HEK293T (cell line): ENCODE measurements around the gene ARHGEF25.

ENCODE experiments used
- CTCF ChIA-PET: fragments of 350-600 bp; formaldehyde crosslinking; extraction: SDS; loops from one replicate; lab custom pipeline; 2021; ENCODE audit warnings: antibody characterized with exemption, inconsistent platforms; lab: Yijun Ruan, JAX
- POLR2A ChIA-PET: fragments of 350-600 bp; formaldehyde crosslinking; extraction: SDS; loops from one replicate; lab custom pipeline; 2020; ENCODE audit warnings: antibody characterized with exemption, inconsistent platforms; lab: Yijun Ruan, JAX
- DNase-seq: peaks from one replicate; pipeline ENCODE4 v3.0.0; 2012; ENCODE audit warnings: mixed read lengths; ENCODE audit errors: extremely low spot score
- ARNT ChIP-seq: fragments of 450-650 bp; IDR thresholded peaks from 2 replicates; pipeline ENCODE4 v1.6.1; 2017; ENCODE audit warnings: mild to moderate bottlenecking
- BHLHE40 ChIP-seq: fragments of 450-650 bp; IDR thresholded peaks from 2 replicates; pipeline ENCODE4 v1.6.1; 2016; ENCODE audit warnings: mild to moderate bottlenecking, moderate library complexity, borderline replicate concordance
- CTBP1 ChIP-seq: fragments of 450-650 bp; IDR thresholded peaks from 2 replicates; pipeline ENCODE4 v1.6.1; 2016; ENCODE audit warnings: borderline replicate concordance
- ELF4 ChIP-seq: fragments of 450-650 bp; IDR thresholded peaks from 2 replicates; pipeline ENCODE4 v1.6.1; 2017; ENCODE audit warnings: antibody characterized with exemption
- FOXA1 ChIP-seq: fragments of 450-650 bp; IDR thresholded peaks from 2 replicates; pipeline ENCODE4 v1.6.1; 2016; ENCODE audit warnings: mild to moderate bottlenecking
- FOXK2 ChIP-seq: fragments of 450-650 bp; IDR thresholded peaks from 2 replicates; pipeline ENCODE4 v1.6.1; 2016; ENCODE audit warnings: mild to moderate bottlenecking
- FOXM1 ChIP-seq: fragments of 450-650 bp; IDR thresholded peaks from 2 replicates; pipeline ENCODE4 v1.6.1; 2017; ENCODE audit warnings: mild to moderate bottlenecking, borderline replicate concordance
- HDGF ChIP-seq: fragments of 450-650 bp; IDR thresholded peaks from 2 replicates; pipeline ENCODE4 v1.6.1; 2017; ENCODE audit warnings: antibody characterized with exemption, borderline replicate concordance
- L3MBTL2 ChIP-seq: fragments of 450-650 bp; conservative IDR thresholded peaks from 2 replicates; pipeline ENCODE4 v1.6.1; 2016; ENCODE audit warnings: mild to moderate bottlenecking
- LEF1 ChIP-seq: fragments of 450-650 bp; IDR thresholded peaks from 2 replicates; pipeline ENCODE4 v1.6.1; 2017; ENCODE audit warnings: mild to moderate bottlenecking, borderline replicate concordance
- NFRKB ChIP-seq: fragments of 450-650 bp; IDR thresholded peaks from 2 replicates; pipeline ENCODE4 v1.6.1; 2016; ENCODE audit warnings: mild to moderate bottlenecking, moderate library complexity
- PKNOX1 ChIP-seq: fragments of 450-650 bp; IDR thresholded peaks from 2 replicates; pipeline ENCODE4 v1.6.1; 2016
- SP1 ChIP-seq: fragments of 450-650 bp; IDR thresholded peaks from 2 replicates; pipeline ENCODE4 v1.6.1; 2017
- SUZ12 ChIP-seq: fragments of 450-650 bp; IDR thresholded peaks from 2 replicates; pipeline ENCODE4 v1.6.1; 2016; ENCODE audit warnings: mild to moderate bottlenecking
- TARDBP ChIP-seq: fragments of 450-650 bp; IDR thresholded peaks from 2 replicates; pipeline ENCODE4 v1.6.1; 2016
- ZNF384 ChIP-seq: fragments of 450-650 bp; IDR thresholded peaks from 2 replicates; pipeline ENCODE4 v1.6.1; 2016

The ARHGEF25 gene

GRCh38 chr12:57577981-57578758 is 33.1 kb upstream of the ARHGEF25 start:
- TF ChIP-seq NFRKB, result no peak
- no peak for TF ChIP-seq FOXK2
- no peak for TF ChIP-seq L3MBTL2
- no peak for TF ChIP-seq FOXA1
- no peak for TF ChIP-seq FOXM1
- no peak for TF ChIP-seq LEF1
- no peak for TF ChIP-seq CTBP1
- CTCF ChIA-PET, result interaction anchor here (1.0 kb wide), 1 partner anchor 17 kb away, joined by 3 read pairs; no protein-coding TSS in a partner anchor
- POLR2A ChIA-PET, result no interaction called here
- no peak for DNase-seq

- ChIA-PET POLR2A (no interaction called here), CTCF (interaction anchor here (1.0 kb wide), 1 partner anchor 18 kb away, joined by 3 read pairs; no protein-coding TSS in a partner anchor)
- no peak for DNase-seq
- no peak for TF ChIP-seq LEF1
- TF ChIP-seq SP1, result no peak
- no peak for TF ChIP-seq ARNT
- TF ChIP-seq CTBP1, result no peak
Observed at GRCh38 chr12:57579011-57579410, 32.2 kb upstream of the ARHGEF25 start.

GRCh38 chr12:57579677-57580465 is 31.4 kb upstream of the ARHGEF25 start:
- ChIA-PET CTCF (interaction anchor here (0.7 to 1.6 kb wide), 2 partner anchors 9 to 13 kb away, joined by 3 read pairs; no protein-coding TSS in a partner anchor), POLR2A (no interaction called here)
- TF ChIP-seq FOXA1 (no peak), FOXK2 (no peak), ZNF384 (no peak), PKNOX1 (no peak), ARNT (no peak)
- no peak for DNase-seq

GRCh38 chr12:57580466-57580795 is 30.8 kb upstream of the ARHGEF25 start:
- TF ChIP-seq HDGF (no peak), ZNF384 (no peak), ARNT (no peak), LEF1 (no peak), NFRKB (no peak), L3MBTL2 (no peak), FOXM1 (no peak), SUZ12 (no peak), ELF4 (no peak), FOXA1 (no peak), TARDBP (no peak), CTBP1 (no peak), FOXK2 (no peak), SP1 (no peak), PKNOX1 (no peak), BHLHE40 (no peak)
- POLR2A ChIA-PET, result interaction anchor here (1.1 kb wide), 1 partner anchor 30 kb away, joined by 3 read pairs; the partner anchor contains the start of gene ARHGEF25
- no peak for DNase-seq
- CTCF ChIA-PET, result interaction anchor here (0.7 to 1.6 kb wide), 2 partner anchors 10 to 13 kb away, joined by 3 read pairs; no protein-coding TSS in a partner anchor

- DNase-seq, result no peak
- no peak for TF ChIP-seq CTBP1
- no peak for TF ChIP-seq PKNOX1
- TF ChIP-seq HDGF, result no peak
- TF ChIP-seq TARDBP, result no peak
- no peak for TF ChIP-seq ARNT
- no peak for TF ChIP-seq ELF4
- TF ChIP-seq LEF1, result no peak
- CTCF ChIA-PET, result interaction anchor here (0.5 to 3.9 kb wide), 3 partner anchors 10 to 38 kb away, joined by 3 to 22 read pairs (median 16); no protein-coding TSS in a partner anchor
- POLR2A ChIA-PET, result interaction anchor here (1.1 kb wide), 1 partner anchor 29 kb away, joined by 3 read pairs; the partner anchor contains the start of gene ARHGEF25
Observed at GRCh38 chr12:57581802-57582201, 29.4 kb upstream of the ARHGEF25 start.

GRCh38 chr12:57582440-57582839 is 28.8 kb upstream of the ARHGEF25 start:
- CTCF ChIA-PET, result interaction anchor here (0.5 to 3.9 kb wide), 7 partner anchors 10 to 141 kb away, joined by 3 to 22 read pairs (median 9); no protein-coding TSS in a partner anchor
- DNase-seq, result no peak
- POLR2A ChIA-PET, result no interaction called here
- no peak for TF ChIP-seq FOXK2
- TF ChIP-seq TARDBP, result no peak
- TF ChIP-seq ELF4, result no peak
- no peak for TF ChIP-seq ZNF384
- TF ChIP-seq ARNT, result no peak
- TF ChIP-seq FOXM1, result no peak
- no peak for TF ChIP-seq SP1
- TF ChIP-seq HDGF, result no peak
- no peak for TF ChIP-seq SUZ12
- TF ChIP-seq PKNOX1, result no peak
- no peak for TF ChIP-seq LEF1
- TF ChIP-seq L3MBTL2, result no peak
